Stimulated activated CD8-positive, alpha-beta memory T cell treated with anti-CD3 and anti-CD28 coated beads, Interleukin-12 subunit alpha, Interleukin-12 subunit beta, amount 100 ng/mL, for 24 hours (primary cell): ENCODE measurements around the gene GALT.
A peak's percentile ranks its signal among the peaks of the same experiment; 100 is the strongest.

Source experiments
- DNase-seq: peaks from one replicate; pipeline ENCODE4 v3.0.0-alpha.2; 2020; ENCODE audit errors: extremely low read depth

Gene GALT

DNA sequence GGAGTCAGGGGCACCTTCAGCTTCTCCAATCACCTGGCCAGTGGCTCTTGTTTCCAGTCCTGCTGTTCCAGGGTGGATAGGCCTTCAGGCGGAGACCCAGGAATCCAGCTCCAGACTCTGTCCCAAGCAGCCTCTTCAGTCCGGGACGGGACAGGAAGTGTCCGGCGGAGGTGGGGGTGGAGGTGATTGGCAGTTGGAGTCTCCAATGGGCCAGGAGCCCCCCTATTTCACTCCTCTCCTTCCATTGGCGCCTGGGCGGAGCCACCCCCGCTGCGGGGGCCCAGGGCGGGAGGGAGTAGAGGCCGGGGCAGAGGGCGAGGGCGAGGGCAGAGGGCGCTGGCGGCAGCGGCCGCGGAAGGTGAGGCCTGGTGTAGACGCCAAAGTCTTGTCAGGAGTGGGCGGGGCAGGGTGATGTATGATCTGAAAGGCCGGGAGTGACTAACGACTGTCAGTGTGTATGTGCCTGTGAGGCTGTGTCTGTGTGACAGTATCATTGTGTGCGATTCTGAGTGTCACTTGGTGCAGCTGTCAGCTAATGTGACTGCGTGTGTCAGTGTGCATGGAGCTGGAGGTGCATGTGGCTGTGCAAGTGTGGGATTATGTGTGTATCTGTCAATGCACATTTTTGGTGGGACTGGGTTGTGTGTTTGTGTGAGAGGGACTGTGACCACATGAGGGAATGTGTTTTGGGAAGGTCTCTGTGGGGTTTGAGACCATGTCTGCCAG lies 5.6 kb downstream of the GALT start, which contains the start of gene IL11RA:
TSS of gene IL11RA (plus strand) at position 310 of the 726 bp plus-strand sequence. CDS start 3,033 bp downstream, outside the sequence.
- DNase-seq: no peak

DNA sequence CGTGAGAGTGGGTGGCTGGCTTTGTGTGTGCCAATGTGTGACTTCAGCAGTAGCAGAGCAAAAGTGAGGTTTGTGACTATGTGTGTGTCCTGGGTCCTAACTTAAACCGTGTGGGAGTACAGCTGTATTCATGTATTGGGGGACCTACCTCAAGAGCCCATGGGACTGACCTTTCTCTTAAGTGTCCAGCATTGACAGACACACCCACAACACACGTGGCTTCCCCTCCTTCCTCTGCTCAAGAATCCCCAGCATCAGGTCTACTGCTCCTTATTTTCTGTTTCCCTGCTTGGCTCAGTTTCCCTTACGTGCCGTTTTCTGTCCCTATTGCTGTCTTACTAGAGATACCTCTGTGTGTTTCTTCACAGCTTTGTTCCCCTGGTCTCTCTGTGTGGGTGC lies 6.1 kb downstream of the GALT start:
- DNase-seq: no peak

DNA sequence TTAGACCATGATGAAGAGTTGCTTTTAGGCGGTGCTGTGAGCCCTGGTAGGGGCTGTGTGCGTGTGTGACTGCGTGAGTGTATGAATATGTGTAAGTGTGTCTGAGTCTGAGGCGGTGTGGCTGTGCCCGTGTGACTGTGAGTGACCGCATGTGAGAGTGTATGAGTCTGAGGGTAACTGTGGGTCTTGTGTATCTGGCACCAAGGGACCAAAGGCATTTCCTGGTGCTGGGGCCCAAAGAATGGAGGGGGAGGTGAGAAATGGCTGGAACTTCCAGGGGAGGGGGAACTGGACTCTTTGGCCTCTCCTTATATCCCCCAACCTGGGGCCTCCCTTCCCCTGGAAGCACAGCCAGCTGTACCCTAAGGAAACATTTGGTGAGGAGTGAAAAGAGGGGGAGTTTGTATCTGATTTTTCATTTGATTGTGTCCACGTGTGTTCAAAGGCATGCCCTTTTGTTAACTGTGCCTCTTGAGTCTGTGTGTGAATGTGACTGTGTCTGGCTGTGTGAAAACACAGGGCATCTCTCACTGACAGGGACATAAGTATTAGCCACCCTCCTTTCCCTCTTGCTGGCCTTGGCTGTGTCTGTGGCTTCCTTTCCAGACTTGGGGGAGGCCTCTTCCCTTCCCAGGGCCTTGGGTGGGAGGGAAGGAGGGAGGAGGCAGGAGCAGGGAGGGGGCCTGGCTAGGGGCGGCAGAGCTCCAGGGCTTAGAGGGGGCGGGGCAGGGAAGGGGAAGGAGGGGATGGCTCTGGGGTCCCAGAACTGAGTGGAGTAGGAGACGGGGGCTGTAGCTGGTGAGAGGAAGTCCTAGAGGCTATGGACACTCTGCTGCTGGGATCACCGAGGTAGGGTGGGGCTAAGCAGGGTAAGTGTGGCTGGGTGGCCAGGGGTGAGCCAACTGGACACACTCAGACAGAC lies 6.9 kb downstream of the GALT start:
- DNase-seq: no peak

DNA sequence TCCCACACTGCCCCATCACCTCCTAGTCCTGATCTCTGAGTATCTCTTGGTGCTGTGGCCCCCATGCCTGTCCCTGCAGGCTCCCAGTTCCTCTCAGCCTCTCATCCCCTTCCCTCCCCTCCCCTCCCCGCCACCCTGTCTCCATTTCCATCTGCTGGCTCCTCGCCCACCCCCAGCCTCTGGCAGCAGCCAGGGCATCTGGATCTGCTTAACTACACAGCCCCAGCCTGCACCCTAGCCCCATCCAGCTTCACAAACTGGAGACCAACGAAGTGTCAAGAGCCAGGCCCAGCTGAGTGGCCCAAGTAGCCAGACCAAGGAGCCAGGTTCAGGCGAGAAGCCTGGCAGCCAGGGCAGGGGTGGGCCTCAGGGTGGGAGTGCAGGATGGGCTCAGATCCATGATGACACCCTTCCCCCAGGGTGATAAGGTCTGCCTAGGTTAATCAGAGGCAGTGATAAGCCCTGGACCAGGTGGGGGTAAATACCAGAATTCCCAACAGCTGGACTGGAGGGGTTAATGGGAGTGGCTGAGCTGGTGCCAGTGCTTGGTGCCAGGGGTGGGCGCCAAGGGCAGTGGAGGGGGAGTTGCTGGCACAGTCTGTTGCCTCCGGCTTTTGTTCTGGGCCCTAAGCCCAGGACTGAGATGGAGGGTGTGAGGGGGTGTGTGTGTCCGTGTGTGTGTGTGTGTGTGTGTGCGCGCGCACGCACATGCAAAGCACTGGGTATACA lies 8.0 kb downstream of the GALT start:
- DNase-seq: no peak

DNA sequence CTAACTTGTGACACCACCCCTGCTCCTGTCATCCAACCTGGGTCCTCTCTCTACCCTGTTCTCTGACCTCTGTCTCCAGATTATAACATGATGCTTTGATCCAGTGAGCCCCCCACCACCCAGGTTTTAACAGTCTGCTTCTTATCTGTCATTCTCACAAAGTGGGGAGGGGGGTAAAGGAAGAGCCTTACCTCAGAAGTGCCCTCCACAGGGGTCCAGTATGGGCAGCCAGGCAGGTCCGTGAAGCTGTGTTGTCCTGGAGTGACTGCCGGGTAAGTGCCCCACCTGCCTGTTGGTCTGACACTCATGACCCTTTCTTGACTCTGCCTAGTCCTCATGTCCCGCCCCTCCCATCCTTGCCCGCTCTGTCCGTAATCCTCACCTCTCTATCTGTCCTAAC lies 8.9 kb downstream of the GALT start:
- no peak for DNase-seq

DNA sequence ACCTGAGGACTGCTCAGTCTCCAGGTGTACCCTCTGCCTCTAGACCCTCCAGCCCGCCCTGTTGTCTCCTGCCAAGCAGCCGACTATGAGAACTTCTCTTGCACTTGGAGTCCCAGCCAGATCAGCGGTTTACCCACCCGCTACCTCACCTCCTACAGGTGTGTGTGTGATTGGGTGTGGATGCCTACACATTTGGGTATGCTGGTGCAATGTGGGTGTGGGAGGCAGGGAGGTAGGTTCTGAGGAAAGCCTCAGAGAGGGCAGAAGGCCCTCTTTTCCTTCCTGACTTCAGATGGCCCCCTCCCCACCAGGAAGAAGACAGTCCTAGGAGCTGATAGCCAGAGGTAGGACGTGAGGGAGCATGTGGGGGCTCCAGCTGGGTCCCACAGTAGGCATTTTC lies 10.5 kb downstream of the GALT start:
- no peak for DNase-seq

DNA sequence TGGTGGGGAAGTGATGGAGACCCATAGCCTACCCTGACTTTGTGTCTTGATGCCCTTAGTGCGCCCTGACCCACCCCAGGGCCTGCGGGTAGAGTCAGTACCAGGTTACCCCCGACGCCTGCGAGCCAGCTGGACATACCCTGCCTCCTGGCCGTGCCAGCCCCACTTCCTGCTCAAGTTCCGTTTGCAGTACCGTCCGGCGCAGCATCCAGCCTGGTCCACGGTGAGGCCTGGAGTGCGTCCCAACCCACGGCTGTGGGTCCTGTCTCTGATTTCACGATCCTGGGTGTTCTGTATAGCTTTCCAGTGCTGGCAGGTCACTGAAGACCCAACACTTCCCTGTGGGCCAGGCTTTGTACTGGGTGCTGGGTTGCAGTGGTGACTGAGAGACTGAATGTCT lies 12.0 kb downstream of the GALT start:
- no peak for DNase-seq

DNA sequence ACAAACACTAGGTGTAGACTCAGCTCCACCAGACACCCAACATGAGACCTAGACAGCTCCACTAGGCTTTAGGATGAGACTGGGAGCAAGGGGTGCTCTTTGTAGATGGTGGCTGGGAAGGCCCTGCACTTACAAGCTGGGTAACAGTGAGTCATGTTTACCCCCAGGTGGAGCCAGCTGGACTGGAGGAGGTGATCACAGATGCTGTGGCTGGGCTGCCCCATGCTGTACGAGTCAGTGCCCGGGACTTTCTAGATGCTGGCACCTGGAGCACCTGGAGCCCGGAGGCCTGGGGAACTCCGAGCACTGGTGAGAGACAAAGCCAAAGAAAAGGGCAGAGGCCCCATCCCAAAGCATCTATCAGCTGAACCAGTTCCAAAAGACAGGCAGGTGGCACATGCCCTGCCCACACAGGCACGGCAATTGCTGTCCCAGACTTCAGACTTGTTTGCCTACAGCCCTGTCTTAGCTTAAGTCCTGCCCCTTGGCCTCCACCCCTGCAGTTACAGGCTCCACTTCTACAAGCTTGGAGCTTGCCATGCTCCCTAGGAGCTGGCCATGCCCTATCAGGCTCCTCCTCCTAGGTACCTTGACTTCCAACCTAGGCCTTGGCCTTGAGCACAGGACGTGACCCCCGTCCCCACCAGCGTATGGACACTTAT lies 13.2 kb downstream of the GALT start:
- DNase-seq: no peak

DNA sequence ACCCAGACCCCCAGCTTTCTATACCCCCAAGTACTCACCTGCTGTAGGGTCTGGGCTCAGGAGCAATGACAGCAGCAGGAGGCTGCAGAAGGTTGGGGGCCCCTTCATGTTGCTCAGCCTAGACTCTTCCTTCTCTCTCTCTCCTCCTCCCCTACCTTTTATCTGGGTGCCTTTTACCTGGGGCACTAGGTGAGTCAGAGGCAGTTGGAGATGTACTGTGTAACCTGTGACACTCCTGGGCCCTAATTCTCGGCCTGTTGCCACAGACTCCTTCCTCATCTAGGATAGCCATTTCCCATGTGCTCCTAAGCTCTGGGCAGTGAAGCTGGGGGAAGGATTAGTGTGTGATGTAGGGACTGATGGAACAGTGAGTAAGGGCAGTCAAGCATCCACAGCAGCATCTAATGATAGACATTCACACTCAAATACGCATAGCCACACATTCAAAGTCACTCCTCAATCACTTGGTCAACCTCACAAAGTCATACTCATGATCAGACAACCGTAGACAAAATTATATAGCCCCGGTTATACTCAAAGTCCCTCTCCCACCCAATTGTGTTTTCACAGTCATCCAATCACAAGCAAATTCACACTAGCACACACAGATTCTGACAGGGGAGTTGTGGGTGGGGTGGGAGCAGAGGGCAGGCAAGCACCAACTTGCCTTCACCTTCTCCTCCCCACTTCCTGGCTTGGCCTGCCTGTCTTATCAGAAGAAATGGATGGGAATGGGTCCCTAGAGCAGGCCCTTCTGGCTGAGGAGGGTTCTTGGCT lies 16.2 kb downstream of the GALT start, which contains the start of gene CCL27:
TSS of gene CCL27 (minus strand) at position 132 of the 777 bp plus-strand sequence. CDS start at position 108, 24 bp downstream.
- DNase-seq: no peak

DNA sequence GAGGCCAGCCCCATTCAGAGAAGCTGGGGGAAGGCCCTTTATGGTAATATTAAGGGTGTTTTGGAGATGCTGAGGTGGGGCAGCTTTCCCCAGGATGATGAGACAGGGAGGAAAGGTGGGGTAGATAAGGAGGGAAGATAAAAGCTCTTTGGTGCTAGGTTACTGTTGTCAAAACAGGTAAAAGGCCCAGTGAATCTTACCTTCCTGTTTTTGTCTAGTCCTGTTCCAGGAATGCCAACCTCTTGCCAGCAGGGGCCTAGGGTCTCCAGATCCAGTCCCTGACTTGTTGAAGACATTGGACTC lies 16.8 kb downstream of the GALT start:
- DNase-seq: no peak

DNA sequence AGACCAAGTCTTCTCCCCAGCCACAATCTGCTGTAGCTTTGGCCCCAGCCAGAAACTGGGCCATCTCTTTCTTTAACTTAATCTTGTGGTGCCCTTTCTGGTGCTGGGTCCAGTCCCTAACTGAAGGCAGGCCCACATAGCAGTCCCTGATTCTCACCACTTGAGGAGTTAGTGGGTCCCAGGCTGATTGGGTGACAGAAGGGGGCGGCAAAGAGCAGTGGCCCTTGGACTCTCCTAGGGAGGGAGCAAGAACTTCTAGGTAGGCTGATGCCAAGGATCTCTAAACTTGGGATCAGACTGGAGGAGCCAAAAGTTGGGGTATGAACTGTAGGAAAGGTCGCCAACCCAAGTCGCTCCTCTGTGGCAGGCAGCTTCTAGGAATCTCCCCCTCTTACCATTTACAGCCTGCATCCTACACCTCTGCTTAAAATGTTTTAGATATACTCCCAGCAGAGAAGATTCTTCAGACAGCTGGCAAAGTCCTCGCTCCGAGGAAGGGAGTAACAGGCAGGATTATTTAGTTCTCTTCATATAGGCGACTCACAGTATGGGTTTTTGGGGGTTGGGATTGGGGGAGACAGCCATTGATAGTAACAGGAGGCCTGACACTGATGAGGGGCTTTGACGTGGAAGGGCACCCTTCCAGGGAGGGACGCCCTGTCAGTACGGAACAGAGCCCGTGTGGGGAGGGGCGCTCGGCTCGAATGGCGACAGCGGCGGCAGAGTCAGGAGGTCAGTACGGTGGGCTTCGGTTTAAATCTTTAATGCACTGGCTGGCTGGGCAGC lies 18.0 kb downstream of the GALT start:
- peak; percentile 36 for DNase-seq

DNA sequence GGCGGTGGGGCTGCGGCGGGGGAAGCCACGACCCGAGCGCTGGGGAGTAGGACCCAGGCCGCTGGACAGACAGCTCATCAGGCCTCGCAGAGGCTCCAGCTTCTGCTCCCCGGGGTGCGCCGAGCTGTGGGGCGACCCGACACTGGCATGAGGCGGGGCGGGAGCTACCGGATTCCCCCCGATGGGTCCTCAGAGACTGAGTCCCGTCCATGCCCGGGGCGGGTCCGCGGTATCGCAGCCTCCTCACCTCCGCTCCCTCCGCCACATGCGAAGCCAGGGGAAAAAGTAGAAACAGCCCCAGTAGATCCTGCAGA lies 18.5 kb downstream of the GALT start:
- DNase-seq: no peak

DNA sequence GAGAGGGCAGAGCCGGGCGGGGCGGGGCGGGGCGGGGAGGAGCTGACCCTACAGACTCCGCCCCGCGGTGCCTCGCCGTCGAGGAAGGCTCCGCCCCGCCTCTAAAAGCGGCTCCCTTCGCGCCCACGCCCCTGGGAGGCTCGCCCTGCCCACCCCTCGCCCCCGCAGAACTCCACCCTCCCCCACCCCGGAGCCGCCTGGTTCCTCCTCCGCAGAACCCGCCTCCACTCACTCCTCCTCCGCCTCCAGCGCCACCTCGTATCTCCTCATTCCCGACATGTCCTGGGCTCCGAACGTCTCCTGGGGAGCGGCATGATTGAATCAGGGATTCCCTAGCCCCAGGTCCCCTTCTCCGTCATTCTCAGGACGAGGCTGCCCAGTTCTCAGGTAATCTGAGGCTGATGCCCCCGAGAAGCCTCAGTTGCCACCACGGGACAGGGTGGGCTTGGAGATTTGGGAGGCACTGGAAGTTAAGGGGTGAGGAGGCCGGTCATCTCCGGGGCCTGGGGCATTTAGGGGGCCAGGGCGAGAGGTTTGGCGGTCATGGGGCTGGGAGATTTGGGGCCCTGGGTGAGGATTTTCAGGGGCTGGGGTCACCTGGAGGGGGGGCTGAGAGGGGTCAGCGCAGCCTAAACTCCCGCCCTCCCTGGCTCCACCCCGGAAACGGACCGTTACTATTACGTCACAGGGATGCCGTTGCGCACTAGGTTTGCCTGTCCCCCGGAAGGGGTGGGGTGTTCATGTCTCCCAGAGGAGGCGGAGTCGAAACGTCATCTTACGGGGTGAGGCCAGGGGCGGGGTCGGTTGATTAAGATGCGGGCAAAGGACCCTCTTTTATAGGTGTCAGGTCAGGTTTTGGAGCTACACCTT lies 19.1 kb downstream of the GALT start:
- DNase-seq: peak; percentile 66

DNA sequence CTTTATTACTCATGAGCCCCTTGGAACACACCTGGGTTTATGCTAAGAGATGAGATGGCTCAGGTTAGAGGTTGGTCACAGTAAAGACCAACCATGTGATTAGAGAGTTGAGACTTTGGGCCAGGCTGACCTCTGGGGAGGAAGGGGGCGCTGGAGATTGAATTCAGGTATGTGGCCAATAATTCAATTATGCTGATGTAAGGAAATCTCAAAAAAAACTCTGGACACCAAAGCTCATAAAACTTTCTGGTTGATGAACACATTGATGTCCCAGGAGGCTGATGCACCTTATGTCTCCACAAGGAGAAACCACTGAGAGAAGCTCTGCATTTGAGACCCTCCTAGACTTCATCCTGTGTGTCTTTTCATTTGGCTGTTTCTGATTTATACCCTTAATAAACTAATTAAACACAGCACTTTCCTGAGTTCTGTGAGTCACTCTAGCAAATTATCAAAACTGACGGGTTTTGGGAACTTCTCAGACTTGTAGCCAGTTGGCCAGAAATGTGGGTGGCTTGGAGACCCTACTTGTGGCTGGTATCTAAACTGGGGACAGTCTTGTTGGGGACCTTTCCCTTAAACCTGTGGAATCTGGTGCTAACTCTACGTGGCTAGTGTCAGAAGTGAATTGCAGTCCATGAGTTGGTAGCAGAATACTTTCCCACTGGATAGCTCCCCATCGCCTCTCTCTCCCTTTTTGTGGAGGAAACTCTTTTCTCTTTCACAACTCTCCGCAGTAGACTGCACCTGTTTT lies 23.5 kb downstream of the GALT start:
- no peak for DNase-seq

DNA sequence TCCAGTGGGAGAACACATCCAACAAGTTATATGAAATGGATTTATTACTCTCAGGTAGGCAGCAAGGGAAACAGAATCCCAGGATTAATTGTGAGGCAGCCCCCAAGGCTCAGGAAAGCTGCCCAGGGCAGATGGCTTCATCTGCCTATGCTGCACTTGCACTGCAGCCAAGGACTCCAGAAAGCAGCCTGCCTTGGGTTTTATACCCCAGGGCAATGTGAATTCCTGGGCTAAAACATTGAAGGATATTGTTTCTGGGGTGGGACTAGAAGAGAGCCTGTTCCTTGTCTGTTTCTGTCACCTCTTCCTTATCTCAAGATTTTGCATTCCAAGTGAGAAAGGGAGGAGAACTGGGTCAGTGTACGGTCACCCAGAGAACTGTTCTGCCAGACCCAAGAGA lies 24.8 kb downstream of the GALT start:
- DNase-seq: no peak

DNA sequence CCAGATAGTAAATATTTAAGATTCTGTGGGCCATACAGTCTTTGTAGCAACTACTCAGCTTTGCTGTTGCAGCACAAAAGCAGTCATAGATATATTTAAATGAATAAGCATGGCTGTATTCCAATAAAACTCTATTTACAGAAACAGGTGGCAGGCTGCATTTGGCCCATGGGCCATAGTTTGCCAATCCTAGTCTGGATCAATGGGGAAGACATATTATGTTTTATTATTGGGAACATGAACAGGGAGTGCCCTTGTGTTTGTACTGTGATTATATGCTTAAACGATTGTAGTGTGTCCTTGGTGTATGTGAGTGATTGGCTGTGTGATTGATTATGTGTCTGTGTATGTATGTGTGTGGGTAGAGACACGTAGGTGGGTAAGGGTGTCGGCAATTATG lies 28.0 kb downstream of the GALT start:
- DNase-seq: no peak

DNA sequence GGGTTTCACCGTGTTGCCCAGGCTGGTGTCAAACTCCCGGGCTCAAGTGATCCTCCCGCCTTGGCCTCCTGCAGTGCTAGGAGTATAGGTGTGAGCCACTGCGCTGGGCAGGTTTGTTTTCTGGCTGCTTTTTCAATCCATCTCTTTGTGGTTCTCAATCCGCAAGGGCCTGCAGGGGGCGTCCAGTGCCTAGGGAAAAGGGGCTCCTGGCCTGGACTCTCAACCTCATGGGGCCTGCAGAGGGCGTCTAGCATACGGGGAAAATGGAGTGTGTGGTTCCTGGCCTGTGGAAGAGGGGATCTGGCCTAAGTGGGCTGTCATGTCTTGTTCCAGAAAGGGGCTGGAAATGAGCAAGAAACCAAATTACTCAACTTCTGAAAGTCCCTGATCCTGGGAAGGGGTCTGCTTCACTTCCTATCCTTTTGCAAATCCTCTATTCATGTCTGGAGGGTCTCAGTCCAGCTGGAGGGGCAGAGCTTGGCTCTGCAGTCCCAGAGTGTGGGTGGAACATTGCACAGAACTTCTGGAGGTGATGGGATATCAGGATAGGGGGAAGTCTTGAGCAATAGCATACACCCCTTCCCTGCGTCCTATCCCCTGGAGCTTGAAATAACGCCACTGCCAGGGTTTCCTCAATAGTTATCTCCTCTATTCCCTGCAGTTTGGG lies 28.7 kb downstream of the GALT start:
- DNase-seq: peak; percentile 25

DNA sequence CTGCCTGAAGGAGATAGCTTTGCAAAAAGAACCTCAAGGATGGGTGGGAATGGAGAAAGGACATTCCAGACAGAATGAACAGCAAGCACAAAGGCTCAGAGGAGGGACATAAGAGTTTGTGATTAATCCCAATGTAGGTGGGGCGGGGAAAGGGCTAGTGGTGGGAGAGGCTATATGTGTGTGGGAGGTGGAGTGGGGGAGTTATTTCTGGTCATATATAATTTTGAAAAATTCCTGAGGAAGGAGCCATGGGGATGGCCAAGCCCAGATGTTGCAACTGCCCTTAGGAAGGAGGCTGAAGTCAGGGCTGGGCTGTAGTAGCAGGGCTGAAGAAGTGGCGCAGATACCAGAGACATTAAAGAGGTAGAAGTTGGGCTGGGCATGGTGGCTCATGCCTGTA lies 29.4 kb downstream of the GALT start:
- DNase-seq: no peak
